Measurements from ENCODE around the gene C18orf54. TPM values are rescaled to one million over a fixed set of nuclear protein-coding genes. Genes with fewer than 3 reads are reported as not detected.
"Not testable (repeated sequence)": the region's sequence is repeated elsewhere in the genome, so short reads cannot be mapped to it uniquely, and the experiment has no call there.

C18orf54 gene
- total RNA-seq = 1 to 10 TPM; 7.3 to 7.6 TPM

GRCh38 chr18:54357660-54358494 lies at the start of gene C18orf54, which contains the start of gene STARD6:
C18orf54 (plus strand) TSS chr18:54357906; CDS start chr18:54360573, 2,667 bp downstream.
STARD6 (minus strand) TSS chr18:54357858; CDS start chr18:54354573, 3,285 bp downstream.
- Mint-ChIP-seq H3K27ac (peak within 1 kb of the TSS; percentile 95), H3K36me3 (ENCODE audit: low read depth) (peaks cover 3% of the 10 kb centered on the region), H3K4me1 (ENCODE audit: low read depth) (peaks cover 9% of the 10 kb centered on the region), H3K27me3 (peaks cover 3% of the 10 kb centered on the region), H3K4me3 (peak within 1 kb of the TSS; percentile 98), H3K9me3 (no peaks in the 10 kb centered on the region)
- TF ChIP-seq, protein P1, sequence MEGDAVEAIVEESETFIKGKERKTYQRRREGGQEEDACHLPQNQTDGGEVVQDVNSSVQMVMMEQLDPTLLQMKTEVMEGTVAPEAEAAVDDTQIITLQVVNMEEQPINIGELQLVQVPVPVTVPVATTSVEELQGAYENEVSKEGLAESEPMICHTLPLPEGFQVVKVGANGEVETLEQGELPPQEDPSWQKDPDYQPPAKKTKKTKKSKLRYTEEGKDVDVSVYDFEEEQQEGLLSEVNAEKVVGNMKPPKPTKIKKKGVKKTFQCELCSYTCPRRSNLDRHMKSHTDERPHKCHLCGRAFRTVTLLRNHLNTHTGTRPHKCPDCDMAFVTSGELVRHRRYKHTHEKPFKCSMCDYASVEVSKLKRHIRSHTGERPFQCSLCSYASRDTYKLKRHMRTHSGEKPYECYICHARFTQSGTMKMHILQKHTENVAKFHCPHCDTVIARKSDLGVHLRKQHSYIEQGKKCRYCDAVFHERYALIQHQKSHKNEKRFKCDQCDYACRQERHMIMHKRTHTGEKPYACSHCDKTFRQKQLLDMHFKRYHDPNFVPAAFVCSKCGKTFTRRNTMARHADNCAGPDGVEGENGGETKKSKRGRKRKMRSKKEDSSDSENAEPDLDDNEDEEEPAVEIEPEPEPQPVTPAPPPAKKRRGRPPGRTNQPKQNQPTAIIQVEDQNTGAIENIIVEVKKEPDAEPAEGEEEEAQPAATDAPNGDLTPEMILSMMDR (IDR thresholded peaks at IDR 0.05) = peak; percentile 55
- ATAC-seq (peak; percentile 97), DNase-seq (peak; percentile 89)
- ChIA-PET POLR2A (interaction anchor here (0.6 to 1.6 kb wide), 8 partner anchors 9 to 135 kb away, joined by 3 to 4 read pairs (median 3); partner anchors contain the start of gene MBD2), CTCF (interaction anchor here (0.8 to 4.1 kb wide), 18 partner anchors 10 to 313 kb away, joined by 3 to 20 read pairs (median 4); partner anchors contain the start of genes MBD2 and POLI)
- intact Hi-C loops (cut with micrococcal nuclease) = loop anchor here (5.0 to 10.0 kb wide), 2 partner anchors 71 to 183 kb away; no protein-coding TSS in a partner anchor

DNA sequence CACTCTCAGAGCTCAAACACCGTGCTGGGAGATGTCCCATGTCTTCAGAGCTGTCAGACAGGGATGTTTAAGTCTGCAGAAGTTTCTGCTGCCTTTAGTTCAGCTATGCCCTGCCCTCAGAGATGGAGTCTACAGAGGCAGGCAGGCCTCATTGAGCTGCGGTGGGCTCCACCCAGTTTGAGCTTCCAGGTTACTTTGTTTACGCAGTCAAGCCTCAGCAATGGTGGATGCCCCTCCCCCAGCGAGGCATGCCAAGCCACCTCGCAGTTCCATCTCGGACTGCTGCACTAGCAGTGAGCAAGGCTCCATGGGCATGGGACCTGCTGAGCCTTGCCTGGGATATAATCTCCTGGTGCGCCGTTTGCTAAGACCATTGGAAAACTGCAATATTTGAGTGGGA lies 48.1 kb upstream of the C18orf54 start:
- POLR2A ChIA-PET; intact Hi-C loops (cut with micrococcal nuclease); ATAC-seq; H3K27me3 Mint-ChIP-seq; DNase-seq; H3K4me1 Mint-ChIP-seq (ENCODE audit: low read depth); H3K27ac Mint-ChIP-seq; CTCF ChIA-PET; H3K4me3 Mint-ChIP-seq; H3K9me3 Mint-ChIP-seq; H3K36me3 Mint-ChIP-seq (ENCODE audit: low read depth): not testable (repeated sequence)

DNA sequence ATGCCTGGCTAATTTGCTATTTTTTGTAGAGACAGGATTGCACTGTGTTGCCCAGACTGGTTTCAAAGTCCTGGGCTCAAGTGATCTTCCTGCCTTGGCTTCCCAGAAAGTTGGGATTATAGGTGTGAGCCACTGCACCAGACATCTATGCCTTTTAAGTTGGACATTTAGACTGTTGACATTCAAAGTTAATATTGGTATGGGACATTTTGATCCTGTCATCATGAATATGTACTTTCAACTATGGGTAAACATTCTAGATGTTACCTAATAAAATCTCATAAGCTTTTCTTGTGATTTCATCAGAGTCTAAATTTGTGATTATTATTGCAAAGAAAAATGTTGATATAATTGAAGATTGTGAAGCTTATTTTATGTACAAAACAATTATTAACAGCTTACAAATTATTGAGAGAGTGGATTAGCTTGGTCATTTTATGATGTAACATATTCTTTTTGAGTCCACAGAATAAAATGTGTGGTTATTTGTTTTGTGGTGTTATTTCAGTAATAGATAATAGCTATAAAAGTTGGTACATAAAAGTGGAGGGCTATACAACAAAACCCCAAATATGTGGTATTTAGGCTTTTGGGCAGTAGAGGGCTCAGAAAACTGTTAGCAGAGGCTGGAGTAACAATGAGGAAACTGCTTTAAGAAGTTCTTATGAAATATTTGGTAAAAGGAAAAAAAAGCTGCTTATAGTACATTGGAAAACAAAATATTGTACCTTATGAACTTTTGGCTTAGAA lies 41.5 kb upstream of the C18orf54 start:
- H3K27ac Mint-ChIP-seq = no peak overlapping the region
- no peaks in the 10 kb centered on the region for H3K4me1 Mint-ChIP-seq (ENCODE audit: low read depth)
- TF ChIP-seq, protein P1 (IDR thresholded peaks at IDR 0.05) = no peak
- POLR2A ChIA-PET = interaction anchor here (0.6 to 0.9 kb wide), 2 partner anchors 38 to 47 kb away, joined by 3 read pairs; no protein-coding TSS in a partner anchor
- no peak for DNase-seq
- ATAC-seq = no peak
- H3K27me3 Mint-ChIP-seq = peaks cover 7% of the 10 kb centered on the region
- H3K9me3 Mint-ChIP-seq = no peaks in the 10 kb centered on the region
- H3K4me3 Mint-ChIP-seq = no peak overlapping the region
- intact Hi-C loops (cut with micrococcal nuclease) = no loop called here
- H3K36me3 Mint-ChIP-seq (ENCODE audit: low read depth) = no peaks in the 10 kb centered on the region
- CTCF ChIA-PET = interaction anchor here (1.2 to 1.4 kb wide), 2 partner anchors 17 to 93 kb away, joined by 3 to 4 read pairs; no protein-coding TSS in a partner anchor

DNA sequence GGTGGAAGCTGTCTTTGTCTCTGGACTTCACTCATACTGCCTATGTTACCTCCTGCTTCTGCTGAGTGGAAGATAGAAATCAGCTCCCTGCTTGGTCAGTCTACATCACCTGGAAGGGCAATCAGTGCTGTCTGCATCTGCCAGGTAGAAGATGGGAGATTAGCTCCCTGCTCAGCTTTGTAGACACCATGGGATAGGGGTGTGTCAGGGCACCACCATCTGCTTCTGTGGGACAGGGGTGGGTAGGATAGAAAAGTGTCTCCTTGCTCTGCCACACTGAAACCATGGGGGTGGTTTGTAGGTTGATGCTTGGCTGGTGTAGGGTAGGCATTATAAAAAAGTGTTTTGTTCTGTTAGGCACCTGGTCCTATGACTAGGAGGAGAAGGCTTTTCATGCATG lies 34.1 kb upstream of the C18orf54 start:
- DNase-seq (no peak), ATAC-seq (no peak)
- no peaks in the 10 kb centered on the region for H3K9me3 Mint-ChIP-seq
- no peak overlapping the region for H3K4me3 Mint-ChIP-seq
- POLR2A ChIA-PET = no interaction called here
- TF ChIP-seq, protein P1 (IDR thresholded peaks at IDR 0.05) = no peak
- intact Hi-C loops (cut with micrococcal nuclease) = no loop called here
- CTCF ChIA-PET = no interaction called here
- H3K27me3 Mint-ChIP-seq = peaks cover 7% of the 10 kb centered on the region
- no peaks in the 10 kb centered on the region for H3K36me3 Mint-ChIP-seq (ENCODE audit: low read depth)
- H3K4me1 Mint-ChIP-seq (ENCODE audit: low read depth) = no peaks in the 10 kb centered on the region
- no peak overlapping the region for H3K27ac Mint-ChIP-seq

- no peak for DNase-seq
- H3K27me3 Mint-ChIP-seq = peaks cover 6% of the 10 kb centered on the region
- no peaks in the 10 kb centered on the region for H3K4me1 Mint-ChIP-seq (ENCODE audit: low read depth)
- intact Hi-C loops (cut with micrococcal nuclease) = no loop called here
- H3K9me3 Mint-ChIP-seq = no peaks in the 10 kb centered on the region
- TF ChIP-seq, protein P1 (IDR thresholded peaks at IDR 0.05) = no peak
- H3K4me3 Mint-ChIP-seq = no peak overlapping the region
- POLR2A ChIA-PET = no interaction called here
- no peak for ATAC-seq
- no peaks in the 10 kb centered on the region for H3K36me3 Mint-ChIP-seq (ENCODE audit: low read depth)
- no peak overlapping the region for H3K27ac Mint-ChIP-seq
- CTCF ChIA-PET = no interaction called here
Observed at GRCh38 chr18:54323970-54324369, 33.7 kb upstream of the C18orf54 start.

Data from activated CD8-positive, alpha-beta T cell treated with anti-CD3 and anti-CD28 coated beads for 36 hours (primary cell).